DLD1 (cell line): Measurements from ENCODE around the gene OXER1.

Experiments used
- in situ Hi-C: cut with HindIII; loops from 2 replicates; pipeline ENCODE4 v1.10.0; 2017; ENCODE audit warnings: low sequenced_read_pairs

OXER1 gene

DNA sequence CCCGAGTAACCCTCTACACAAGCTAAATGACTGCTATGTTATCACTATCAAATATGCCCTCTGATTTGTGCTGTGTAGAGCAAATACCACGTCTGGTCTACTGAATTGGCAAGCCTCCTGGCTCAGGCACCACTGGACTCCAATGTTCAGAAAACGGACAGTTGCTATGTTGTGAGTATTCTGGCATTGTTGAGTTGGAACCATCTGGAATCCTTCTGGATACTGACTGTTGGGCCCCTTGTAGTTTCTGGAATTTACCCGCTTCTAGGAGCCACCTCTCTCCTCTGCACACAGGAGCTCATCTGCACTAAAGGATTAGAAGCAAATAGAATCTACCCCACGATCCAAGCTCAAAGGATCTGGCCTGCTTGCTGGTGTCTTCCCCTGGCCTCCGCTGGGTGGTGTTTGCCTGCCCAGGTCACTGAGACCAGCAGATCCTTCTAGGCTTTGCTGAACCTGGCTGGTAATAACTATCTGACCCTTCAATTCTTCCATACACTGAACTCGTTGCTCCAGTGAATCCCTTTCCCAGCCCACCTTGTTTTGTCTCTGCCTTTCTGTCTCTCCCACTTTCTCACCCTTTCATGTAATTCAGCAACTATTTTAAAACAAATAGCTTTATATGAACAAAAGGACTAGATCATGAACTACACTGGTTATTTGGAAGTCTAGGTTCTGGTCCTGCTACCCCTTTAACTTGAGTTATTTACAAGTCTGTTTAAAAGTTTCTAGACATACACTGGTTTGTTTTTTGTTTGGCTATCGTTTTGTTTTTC is 30.5 kb upstream of the OXER1 start:
- in situ Hi-C loops, result no loop called here

- in situ Hi-C loops, result no loop called here
Measured at GRCh38 chr2:42793334-42794270, 29.7 kb upstream of the OXER1 start.

GRCh38 chr2:42792583-42793333 is 28.8 kb upstream of the OXER1 start, which contains the start of gene HAAO:
Gene HAAO, minus strand, starts transcription at chr2:42792583. Its CDS starts 47 bp downstream, at chr2:42792536.
- in situ Hi-C loops, result no loop called here

GRCh38 chr2:42792087-42792582 is 28.2 kb upstream of the OXER1 start:
- in situ Hi-C loops, result no loop called here

GRCh38 chr2:42791606-42792005 is 27.7 kb upstream of the OXER1 start:
- in situ Hi-C loops, result no loop called here

GRCh38 chr2:42789751-42790150 is 25.8 kb upstream of the OXER1 start:
- in situ Hi-C loops, result no loop called here

- in situ Hi-C loops, result no loop called here
Measured at GRCh38 chr2:42788882-42789281, 24.9 kb upstream of the OXER1 start.

- in situ Hi-C loops, result no loop called here
Measured at GRCh38 chr2:42788478-42788793, 24.5 kb upstream of the OXER1 start.

DNA sequence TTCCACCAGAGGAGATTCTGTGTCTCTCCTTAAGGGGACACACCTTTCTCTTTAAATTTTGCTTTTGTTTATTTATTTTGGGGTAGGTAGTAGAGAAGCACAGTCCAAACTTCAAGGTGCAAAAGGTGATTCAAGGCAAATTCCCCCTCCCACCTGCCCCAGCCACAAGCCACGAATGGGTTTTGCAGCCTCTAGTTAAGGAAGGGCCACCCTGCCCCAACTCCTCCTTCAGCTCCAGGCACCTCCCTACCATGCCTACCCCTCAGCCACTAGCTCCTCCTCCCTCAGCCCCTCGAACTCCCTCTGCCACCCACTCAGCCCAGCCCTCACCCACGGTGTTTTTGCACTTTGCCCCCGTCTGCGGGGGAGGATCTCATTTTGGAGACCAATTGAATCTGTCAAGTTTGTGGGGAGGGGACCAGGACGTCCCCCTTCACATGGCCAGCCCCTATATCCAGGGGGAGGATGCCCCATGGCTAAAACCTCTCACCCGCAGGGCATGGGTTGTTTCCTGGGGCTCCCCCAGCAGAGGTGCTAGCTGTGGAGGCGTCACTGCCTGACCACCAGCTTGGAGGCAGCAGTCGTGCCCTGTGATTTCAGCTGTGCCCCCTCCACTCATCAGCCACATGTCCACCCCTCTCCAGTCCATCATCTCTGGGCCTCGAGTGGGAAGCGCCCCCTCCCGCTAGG is 24.0 kb upstream of the OXER1 start:
- in situ Hi-C loops, result no loop called here

DNA sequence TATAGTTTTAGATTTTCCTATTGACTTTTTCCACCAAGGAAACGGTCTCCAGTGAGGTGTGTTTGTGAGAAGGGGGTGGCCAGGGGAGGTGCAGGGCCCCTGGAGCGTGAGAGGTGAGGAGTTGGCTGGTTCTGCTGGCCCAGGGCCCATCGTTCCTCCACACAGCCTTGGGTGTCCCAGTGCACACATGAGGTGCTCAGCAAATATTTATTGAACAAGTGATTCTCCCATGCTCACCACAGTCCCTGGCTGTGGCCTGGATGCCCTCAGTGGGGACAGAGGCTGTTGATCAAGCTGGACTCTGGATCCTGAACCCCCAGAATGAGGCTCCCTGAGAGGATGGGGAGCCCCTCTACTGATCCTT is 23.5 kb upstream of the OXER1 start:
- in situ Hi-C loops, result no loop called here

- in situ Hi-C loops, result no loop called here
Measured at GRCh38 chr2:42786561-42787345, 22.8 kb upstream of the OXER1 start.

- in situ Hi-C loops, result no loop called here
Measured at GRCh38 chr2:42784204-42784880, 20.4 kb upstream of the OXER1 start.

GRCh38 chr2:42783511-42783910 is 19.6 kb upstream of the OXER1 start:
- in situ Hi-C loops, result no loop called here

- in situ Hi-C loops, result no loop called here
Measured at GRCh38 chr2:42781181-42781580, 17.2 kb upstream of the OXER1 start.

DNA sequence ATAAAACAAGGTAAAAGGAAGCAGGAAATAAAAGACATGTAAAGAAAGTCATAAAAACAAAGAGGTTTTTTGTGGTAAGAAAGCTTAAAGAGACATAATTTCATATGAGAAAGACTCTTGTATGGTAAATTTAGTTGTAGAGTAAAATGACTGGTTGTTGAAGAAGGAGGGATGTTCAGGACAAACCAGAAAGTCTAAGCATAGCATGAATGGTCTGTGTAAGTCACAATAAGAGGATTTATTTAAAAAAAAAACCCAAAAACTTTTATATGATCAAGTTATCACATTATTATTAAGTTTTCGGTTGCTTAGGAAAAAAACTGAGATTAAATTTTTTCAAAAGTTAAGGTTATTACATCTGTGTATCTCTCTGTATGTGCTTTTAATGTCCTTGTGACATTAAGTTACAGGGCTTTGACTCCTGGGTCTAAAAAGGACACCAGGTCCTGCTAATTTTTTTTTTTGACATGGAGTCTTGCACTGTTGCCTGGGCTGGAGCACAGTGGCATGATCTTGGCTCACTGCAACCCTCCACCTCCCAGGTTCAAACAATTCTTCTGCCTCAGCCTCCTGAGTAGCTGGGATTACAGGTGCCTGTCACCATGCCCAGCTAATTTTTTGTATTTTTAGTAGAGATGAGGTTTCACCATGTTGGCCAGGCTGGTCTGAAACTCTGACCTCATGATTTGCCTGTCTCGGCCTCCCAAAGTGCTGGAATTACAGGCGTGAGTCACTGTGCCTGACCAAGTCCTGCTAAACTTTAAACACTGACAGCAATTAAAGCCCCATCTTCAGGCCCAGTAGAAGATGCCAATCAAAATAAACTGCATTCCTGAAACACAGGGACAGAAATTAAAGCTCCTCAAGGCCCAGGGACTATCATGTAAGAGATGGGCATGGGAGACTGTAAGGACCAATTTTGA is 14.2 kb upstream of the OXER1 start:
- in situ Hi-C loops, result no loop called here

DNA sequence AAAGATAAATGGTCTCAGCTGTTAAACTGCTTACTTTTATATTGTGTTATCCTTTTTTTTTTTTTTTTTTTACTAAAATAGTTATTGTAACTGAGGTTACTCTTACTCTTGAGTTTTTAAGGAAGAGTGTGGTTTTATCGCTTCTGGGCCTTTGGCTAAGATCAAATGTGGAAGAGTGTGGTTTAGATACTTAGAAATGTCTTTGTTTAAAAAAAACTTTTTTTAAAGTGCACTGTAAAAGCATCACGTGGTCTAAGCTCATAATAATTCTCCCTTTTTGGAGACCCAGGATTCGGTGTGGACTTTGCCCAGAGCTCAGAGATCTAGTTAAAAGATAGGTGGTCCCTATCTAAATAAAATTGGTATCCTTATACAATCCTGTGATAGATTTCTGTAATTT is 11.9 kb upstream of the OXER1 start:
- in situ Hi-C loops, result no loop called here

- in situ Hi-C loops, result no loop called here
Measured at GRCh38 chr2:42775186-42775585, 11.3 kb upstream of the OXER1 start.

DNA sequence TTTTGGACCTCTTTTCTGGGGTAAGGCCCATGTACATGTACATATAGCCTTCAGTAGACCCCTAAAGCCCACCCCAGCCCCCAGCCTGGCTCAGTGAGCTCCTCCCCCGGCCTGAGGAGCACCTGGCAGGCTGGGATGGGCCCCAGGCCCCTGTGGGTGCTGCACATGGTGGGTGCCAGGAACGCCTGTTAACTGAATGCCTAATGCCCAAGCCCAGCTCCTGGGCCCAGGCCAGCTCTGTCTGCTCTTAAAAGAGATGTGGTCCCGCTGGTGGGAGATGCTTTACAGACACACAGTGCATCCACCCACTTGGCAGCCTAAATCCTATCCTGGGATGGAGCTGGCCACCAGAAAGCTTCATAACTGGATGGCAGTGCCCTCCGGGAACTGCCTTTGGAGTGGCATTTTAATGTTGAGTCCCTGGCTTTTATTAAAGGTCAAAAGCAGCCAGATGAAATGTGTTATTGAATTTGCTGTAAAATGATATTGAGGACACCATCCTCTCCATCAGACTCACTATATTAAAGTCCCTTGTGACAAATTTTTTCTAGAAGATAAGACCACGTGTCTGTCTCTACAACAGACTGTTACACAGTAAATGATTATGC is 7.7 kb upstream of the OXER1 start:
- in situ Hi-C loops, result no loop called here
